Aorta (tissue), 5 donors: Measurements from ENCODE around the gene EWSR1. TPM values are rescaled to one million over a fixed set of nuclear protein-coding genes. Genes with fewer than 3 reads are reported as not detected.
"Not testable (repeated sequence)": the region's sequence is repeated elsewhere in the genome, so short reads cannot be mapped to it uniquely, and the experiment has no call there.

ENCODE experiments used
- ATAC-seq: fragments of 200-7000 bp; cut with Tn5 transposase; one replicate; pipeline ENCODE4 v1.9.1; 2022; ENCODE audit warnings: moderate library complexity; ENCODE audit not compliant: low FRiP score
- DNase-seq, 2 donors: peaks; one replicate each; pipeline ENCODE4 v3.0.0-alpha.2; 2020
- H3K27ac ChIP-seq, 2 donors: one replicate each; pipeline ENCODE4 v1.5.1; 2013; ENCODE audit warnings: low read length in 2 of 2, mild to moderate bottlenecking in 2 of 2, moderate library complexity in 2 of 2, control low read depth in 1 of 2, inconsistent platforms in 1 of 2, low read depth in 1 of 2
- H3K27me3 ChIP-seq, 2 donors: one replicate each; pipeline ENCODE4 v1.6.1; 2013; ENCODE audit warnings: control low read depth in 1 of 2, low read length in 1 of 2, mild to moderate bottlenecking in 1 of 2, moderate library complexity in 1 of 2; ENCODE audit not compliant: insufficient read depth in 2 of 2, control insufficient read depth in 1 of 2
- H3K36me3 ChIP-seq, 2 donors: one replicate each; pipeline ENCODE4 v1.6.1; 2013; ENCODE audit warnings: control low read depth in 1 of 2, low read length in 1 of 2, mild to moderate bottlenecking in 1 of 2; ENCODE audit not compliant: insufficient read depth in 2 of 2, control insufficient read depth in 1 of 2
- H3K4me1 ChIP-seq, 2 donors: one replicate each; pipeline ENCODE4 v1.6.1; 2013; ENCODE audit warnings: low read length in 2 of 2, control low read depth in 1 of 2, mild to moderate bottlenecking in 1 of 2, moderate library complexity in 1 of 2; ENCODE audit not compliant: insufficient read depth in 2 of 2, control insufficient read depth in 1 of 2
- H3K4me3 ChIP-seq, 2 donors: one replicate each; pipeline ENCODE4 v1.5.1; 2013; ENCODE audit warnings: low read length in 2 of 2, control low read depth in 1 of 2, mild to moderate bottlenecking in 1 of 2
- H3K9me3 ChIP-seq: one replicate; pipeline ENCODE4 v1.6.1; 2013; ENCODE audit warnings: mild to moderate bottlenecking, low read length; ENCODE audit not compliant: control insufficient read depth
- WGBS, 2 donors: extraction: QIAGEN DNeasy Blood & Tissue Kit; methylation state at CpG; one replicate each; pipeline ENCODE4 v1.1.7; 2013; 5-methylcytosine and 5-hydroxymethylcytosine counted together
- intact Hi-C, 2 donors: fragments of 100-400 bp; cut with DNase I; formaldehyde crosslinking; loops; one replicate each; pipeline versions ENCODE4 v1.14.2 to v1.15.0; 2022
- polyA plus RNA-seq, 2 donors: library from polyadenylated mRNA; stranded (reverse); fragments of 200-250 nt; gene quantifications; one replicate each; pipeline ENCODE4 v1.2.3, GENCODE V29; 2013
- total RNA-seq, 2 donors: library from RNA; stranded (reverse); fragmentation: NEBNext Ultra II Directional; extraction: Animal tissue kit (Norgen Biotek cat#: 25700); gene quantifications; one replicate each; pipeline ENCODE4 v1.2.1, GENCODE V29; 2021
- donor health status: healthy with polysubstance abuse.
- donor health status: Bipolar disorder and iron deficiency.
- donor health status: DM: no; HTN: no; CAD: no.
- donor health status: DM: no; HTN: no; CAD: no.
- donor health status: DM: yes; HTN: yes; CAD: no.

Gene EWSR1
- total and polyA plus RNA-seq, 4 donors = 74.8 to 207 (median 180) TPM

DNA sequence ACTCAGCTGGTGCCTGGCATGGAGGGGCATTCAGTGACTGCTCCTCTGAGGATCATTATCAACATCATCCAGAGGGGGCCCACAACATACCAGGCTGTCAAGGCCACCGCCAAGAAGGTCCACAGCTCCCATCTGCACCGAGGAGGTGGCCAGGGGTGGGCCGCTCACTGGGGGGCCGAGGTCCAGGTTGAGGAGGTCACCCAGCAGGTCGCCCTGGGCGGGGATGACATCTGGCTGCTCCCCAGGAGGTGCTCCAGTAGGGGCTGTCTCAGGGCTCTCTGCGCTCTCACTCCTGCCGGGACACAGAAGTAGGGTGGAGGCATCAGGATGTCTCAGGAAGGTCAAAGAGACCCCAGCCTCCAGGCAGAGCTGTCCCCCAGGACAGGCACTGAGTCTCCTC is 72.5 kb downstream of the EWSR1 start:
- intact Hi-C loops = no loop called here
- Histone ChIP-seq H3K36me3 (peaks cover 0 to 2% of the 10 kb centered on the region in 2 donors), H3K4me3 (no peak overlapping the region), H3K27ac (no peak overlapping the region), H3K9me3 (no peaks in the 10 kb centered on the region), H3K27me3 (no peaks in the 10 kb centered on the region), H3K4me1 (no peaks in the 10 kb centered on the region)
- 93 to 94% methylated on average over 8 of the region's 8 CpGs for WGBS, 2 donors
- ATAC-seq (no peak), DNase-seq (no peak)

DNA sequence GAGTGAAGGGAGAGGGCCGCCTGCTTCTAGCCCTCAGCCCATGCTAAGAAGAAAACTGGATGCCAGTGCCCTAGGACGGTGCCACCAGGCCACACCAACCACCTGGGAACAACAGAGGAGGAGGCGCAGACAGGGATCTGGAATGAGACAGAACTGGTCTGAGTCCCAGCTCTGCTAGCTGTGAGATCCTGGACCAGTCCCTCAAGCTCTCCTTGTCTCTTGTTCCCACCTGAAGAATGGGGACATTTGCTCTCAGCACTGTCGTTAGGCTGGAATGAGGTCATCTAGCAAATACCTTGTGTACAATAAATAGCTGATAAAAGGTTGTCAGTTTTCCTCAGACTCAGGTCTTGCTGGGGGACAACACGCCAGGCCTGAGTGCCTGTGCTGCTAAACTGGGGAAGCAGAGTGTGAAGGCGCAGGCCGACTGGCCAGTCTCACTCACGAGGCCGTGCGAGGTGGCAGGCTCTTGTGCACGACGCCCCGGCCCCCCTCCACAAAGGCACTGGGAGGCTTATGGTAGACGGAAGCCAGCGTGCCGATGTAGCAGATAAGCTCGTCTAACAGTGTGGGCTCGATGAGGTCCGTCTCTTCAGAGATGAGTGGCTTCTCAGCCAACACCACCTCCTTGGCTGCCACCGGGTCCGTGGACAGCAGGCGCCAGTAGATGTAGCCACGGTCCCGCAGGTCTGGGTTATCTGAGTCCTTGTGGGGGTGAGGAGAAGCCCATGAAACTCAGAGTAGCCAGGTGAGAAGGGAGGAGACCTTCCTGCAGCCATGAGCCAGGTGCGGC is 73.2 kb downstream of the EWSR1 start:
- no peaks in the 10 kb centered on the region for H3K9me3 ChIP-seq
- intact Hi-C loops = no loop called here
- no peaks in the 10 kb centered on the region for H3K4me1 ChIP-seq
- no peak overlapping the region for H3K27ac ChIP-seq
- H3K4me3 ChIP-seq = no peak overlapping the region
- DNase-seq (no peak), ATAC-seq (no peak)
- 93% methylated on average over 25 of the region's 25 CpGs for WGBS, 2 donors
- peaks cover 0 to 2% of the 10 kb centered on the region in 2 donors for H3K36me3 ChIP-seq
- H3K27me3 ChIP-seq = no peaks in the 10 kb centered on the region

DNA sequence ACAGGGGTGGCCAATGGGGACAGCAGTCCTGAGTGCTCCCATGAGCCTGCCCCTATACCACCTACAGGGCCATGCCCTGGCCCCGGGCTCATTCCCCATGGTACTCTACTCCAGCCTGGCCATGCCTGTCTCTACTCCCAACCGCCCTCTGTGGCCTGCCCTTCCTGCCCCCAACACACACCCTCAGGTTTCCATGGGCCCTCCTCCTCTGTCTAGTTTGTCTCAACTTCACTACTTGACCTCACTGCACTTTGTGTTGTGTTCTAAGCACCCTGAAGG is 73.7 kb downstream of the EWSR1 start:
- no peak overlapping the region for H3K4me3 ChIP-seq
- H3K27ac ChIP-seq = no peak overlapping the region
- intact Hi-C loops = loop anchor here in 1 of 2 donors (2.0 kb wide), 2 partner anchors 29 to 71 kb away; no protein-coding TSS in a partner anchor
- H3K4me1 ChIP-seq = no peaks in the 10 kb centered on the region
- no peak for DNase-seq
- peaks cover 0 to 2% of the 10 kb centered on the region in 2 donors for H3K36me3 ChIP-seq
- no peaks in the 10 kb centered on the region for H3K27me3 ChIP-seq
- no peak for ATAC-seq
- WGBS, 2 donors = 83 to 98% methylated on average over 2 of the region's 2 CpGs
- H3K9me3 ChIP-seq = no peaks in the 10 kb centered on the region

DNA sequence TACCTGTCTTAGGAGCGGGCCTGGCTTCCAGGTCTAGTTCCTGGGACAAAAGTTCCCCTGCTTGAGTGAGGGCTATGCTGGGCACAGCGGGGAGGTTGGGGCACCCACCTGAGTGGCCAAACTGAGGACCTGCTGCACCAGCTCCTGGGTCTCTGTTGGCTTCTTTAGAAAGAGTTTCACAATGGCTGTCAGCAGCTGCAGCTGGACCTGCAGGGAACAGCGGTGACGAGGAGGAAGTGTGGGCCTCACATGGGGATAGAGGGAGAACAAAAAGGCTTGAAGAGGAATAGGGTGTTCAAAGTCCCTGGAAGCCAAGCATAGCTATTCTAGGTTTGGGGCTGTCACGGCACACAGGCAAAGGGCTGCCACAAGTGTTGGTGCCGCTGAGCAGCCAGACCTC is 74.1 kb downstream of the EWSR1 start:
- no peak overlapping the region for H3K27ac ChIP-seq
- ATAC-seq (no peak), DNase-seq (peak in 1 of 2 donors; percentile 20)
- H3K27me3 ChIP-seq = no peaks in the 10 kb centered on the region
- H3K4me3 ChIP-seq = no peak overlapping the region
- intact Hi-C loops = loop anchor here in 1 of 2 donors (2.0 kb wide), 2 partner anchors 29 to 71 kb away; no protein-coding TSS in a partner anchor
- WGBS, 2 donors = 91% methylated on average over 6 of the region's 6 CpGs
- no peaks in the 10 kb centered on the region for H3K9me3 ChIP-seq
- no peaks in the 10 kb centered on the region for H3K4me1 ChIP-seq
- H3K36me3 ChIP-seq = peaks cover 0 to 2% of the 10 kb centered on the region in 2 donors

DNA sequence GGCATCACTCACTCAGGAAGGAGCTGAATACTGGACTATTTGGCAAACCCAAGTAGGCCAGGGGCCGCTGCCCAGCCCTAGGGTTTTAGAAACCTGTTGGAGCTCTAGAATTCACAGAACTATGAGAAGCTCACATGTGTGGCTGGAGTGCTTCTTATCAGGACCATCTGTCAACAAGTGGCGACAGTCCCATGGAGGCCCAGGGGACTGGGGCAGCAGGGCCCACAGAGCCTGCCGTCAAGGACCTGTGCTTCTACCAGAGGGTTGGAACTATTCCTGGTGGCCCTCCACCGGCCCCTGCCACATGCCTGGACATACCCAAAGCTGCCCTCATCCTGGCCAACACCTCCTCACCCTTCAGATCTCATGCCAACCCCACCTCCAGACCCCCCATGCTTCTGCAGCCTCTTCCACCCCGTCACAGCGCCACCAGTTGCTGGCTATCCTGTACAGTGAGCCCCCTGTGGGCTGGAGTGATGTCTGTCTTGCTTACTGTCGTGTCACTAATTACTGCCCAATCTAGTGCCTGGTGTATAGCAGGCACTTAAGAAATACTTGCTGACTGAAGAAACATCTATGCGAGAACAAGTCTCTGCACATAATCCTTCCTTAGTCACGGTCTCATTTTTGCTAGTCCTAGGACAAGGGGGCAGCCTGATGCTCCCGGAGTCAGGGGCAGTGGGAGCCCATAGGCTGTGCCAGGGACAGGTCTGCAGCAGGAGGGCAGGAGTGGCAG is 74.7 kb downstream of the EWSR1 start:
- ATAC-seq = no peak

DNA sequence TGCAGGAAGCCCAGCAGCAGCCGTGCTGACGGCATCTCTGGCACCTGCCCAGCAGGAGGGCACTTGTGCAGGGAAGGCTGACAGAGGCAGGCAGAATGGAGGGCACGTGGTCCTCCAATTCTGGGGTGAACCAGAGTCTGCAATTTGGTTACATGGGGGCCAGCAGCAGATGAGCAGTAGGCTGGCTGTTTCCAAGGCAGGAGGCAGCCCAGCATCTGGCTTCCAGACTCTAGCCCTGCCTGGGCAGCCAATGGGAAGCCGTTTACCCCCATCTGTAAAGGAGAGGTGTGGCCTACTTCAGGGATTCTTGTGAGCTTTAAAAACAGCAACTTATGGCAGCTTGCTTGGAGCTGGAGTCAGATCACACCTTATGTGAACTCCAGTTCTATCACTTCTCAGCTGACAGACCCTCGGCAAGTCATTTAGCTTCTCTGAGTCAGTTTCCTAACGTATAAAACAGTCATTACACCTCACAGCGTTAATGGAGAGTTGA is 75.3 kb downstream of the EWSR1 start:
- Histone ChIP-seq H3K4me3 (no peak overlapping the region), H3K4me1 (no peaks in the 10 kb centered on the region), H3K27ac (no peak overlapping the region), H3K36me3 (peaks cover 0 to 2% of the 10 kb centered on the region in 2 donors), H3K27me3 (no peaks in the 10 kb centered on the region), H3K9me3 (no peaks in the 10 kb centered on the region)
- ATAC-seq (no peak), DNase-seq (peak in 1 of 2 donors; percentile 50)
- WGBS, 2 donors = 47 to 52% methylated on average over 7 of the region's 7 CpGs
- intact Hi-C loops = loop anchor here in 1 of 2 donors (2.0 kb wide), 2 partner anchors 31 to 73 kb away; no protein-coding TSS in a partner anchor

More for the DNA sequence above, 74.7 kb downstream of the EWSR1 start:
- Histone ChIP-seq H3K4me3 (no peak overlapping the region), H3K27ac (no peak overlapping the region), H3K36me3 (peaks cover 0 to 2% of the 10 kb centered on the region in 2 donors), H3K4me1 (no peaks in the 10 kb centered on the region), H3K27me3 (no peaks in the 10 kb centered on the region), H3K9me3 (no peaks in the 10 kb centered on the region)
- DNase-seq = peak in 1 of 2 donors; percentile 38
- 82 to 85% methylated on average over 10 of the region's 10 CpGs for WGBS, 2 donors
- intact Hi-C loops = loop anchor here in 1 of 2 donors (2.0 kb wide), 2 partner anchors 30 to 72 kb away; no protein-coding TSS in a partner anchor

DNA sequence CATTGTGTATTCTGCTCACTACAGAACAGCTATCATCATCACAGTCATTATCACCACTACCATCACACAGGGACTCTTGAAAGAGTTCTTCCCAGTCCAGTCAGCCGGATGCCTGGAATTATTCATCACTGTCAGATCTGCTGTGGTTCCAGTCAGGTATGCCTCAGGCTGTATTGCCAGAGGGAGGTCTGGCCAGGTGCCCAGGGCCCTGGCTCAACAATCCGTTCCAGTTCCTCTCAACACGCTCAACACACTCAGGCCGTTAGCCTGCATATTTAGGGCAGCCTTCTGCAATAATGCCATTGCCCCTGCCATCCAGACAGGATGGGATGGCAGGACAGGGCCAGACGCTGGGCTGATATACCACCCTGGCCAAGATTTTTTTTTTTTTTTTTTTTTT is 76.1 kb downstream of the EWSR1 start:
- H3K9me3 ChIP-seq = no peaks in the 10 kb centered on the region
- intact Hi-C loops = no loop called here
- ATAC-seq = no peak
- no peak overlapping the region for H3K27ac ChIP-seq
- H3K4me1 ChIP-seq = no peaks in the 10 kb centered on the region
- 7 to 16% methylated on average over 5 of the region's 5 CpGs for WGBS, 2 donors
- H3K27me3 ChIP-seq = no peaks in the 10 kb centered on the region
- no peak overlapping the region for H3K4me3 ChIP-seq
- H3K36me3 ChIP-seq = peaks cover 0 to 2% of the 10 kb centered on the region in 2 donors
- DNase-seq = peak in 1 of 2 donors; percentile 80

DNA sequence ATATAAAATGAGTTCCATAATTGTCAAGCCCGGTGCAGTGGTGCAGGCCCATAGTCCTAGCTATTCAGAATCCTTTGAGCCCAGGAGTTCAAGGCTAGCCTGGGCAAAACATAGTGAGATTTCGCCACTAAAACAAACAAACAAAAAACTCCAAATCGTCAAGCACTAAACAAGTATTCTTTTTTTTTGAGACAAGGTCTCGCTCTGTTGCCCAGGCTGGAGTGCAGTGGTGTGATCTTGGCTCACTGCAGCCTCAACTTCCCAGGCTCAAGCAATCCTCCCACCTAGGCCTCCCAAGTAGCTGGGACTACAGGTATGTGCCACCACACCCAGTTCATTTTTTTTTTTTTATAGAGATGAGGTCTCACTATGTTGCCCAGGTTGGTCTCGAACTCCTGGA is 76.8 kb downstream of the EWSR1 start:
- DNase-seq = peak in 1 of 2 donors; percentile 0
- 92 to 94% methylated on average over 5 of the region's 5 CpGs for WGBS, 2 donors
- H3K36me3 ChIP-seq, H3K27me3 ChIP-seq, intact Hi-C loops, ATAC-seq, H3K9me3 ChIP-seq, H3K4me1 ChIP-seq, H3K27ac ChIP-seq, H3K4me3 ChIP-seq: not testable (repeated sequence)
